Kidney epithelial cell (primary cell): ENCODE results near the gene MYOCOS. TPM values are rescaled to one million over a fixed set of nuclear protein-coding genes. Genes with fewer than 3 reads are reported as not detected.

Experiments used
- DNase-seq: peaks from one replicate; pipeline ENCODE4 v3.0.0-alpha.2; 2010; ENCODE audit warnings: low read depth
- H3K27me3 ChIP-seq: 2 replicates; pipeline ENCODE4 v1.6.0; 2011; ENCODE audit warnings: low read length; ENCODE audit not compliant: control insufficient read depth, insufficient read depth
- H3K36me3 ChIP-seq: 2 replicates; pipeline ENCODE4 v1.5.1; 2011; ENCODE audit warnings: low read length; ENCODE audit not compliant: control insufficient read depth, insufficient read depth
- H3K4me3 ChIP-seq: 2 replicates; pipeline ENCODE4 v1.5.1; 2011; ENCODE audit warnings: low read depth, mild to moderate bottlenecking, control low read depth, low read length
- CTCF ChIP-seq: IDR thresholded peaks from 2 replicates; pipeline ENCODE4 v1.5.1; 2011; ENCODE audit warnings: mild to moderate bottlenecking, moderate library complexity, low read length, control low read depth, inconsistent platforms; ENCODE audit not compliant: insufficient read depth, poor library complexity, severe bottlenecking
- total RNA-seq: library from RNA; depleted of rRNA; stranded (reverse); fragments of >200 nt; gene quantifications from 2 replicates; pipeline ENCODE4 v1.2.3, GENCODE V29; 2015

MYOCOS gene
- total RNA-seq, 1 donor from 2014 or later: not detected

DNA sequence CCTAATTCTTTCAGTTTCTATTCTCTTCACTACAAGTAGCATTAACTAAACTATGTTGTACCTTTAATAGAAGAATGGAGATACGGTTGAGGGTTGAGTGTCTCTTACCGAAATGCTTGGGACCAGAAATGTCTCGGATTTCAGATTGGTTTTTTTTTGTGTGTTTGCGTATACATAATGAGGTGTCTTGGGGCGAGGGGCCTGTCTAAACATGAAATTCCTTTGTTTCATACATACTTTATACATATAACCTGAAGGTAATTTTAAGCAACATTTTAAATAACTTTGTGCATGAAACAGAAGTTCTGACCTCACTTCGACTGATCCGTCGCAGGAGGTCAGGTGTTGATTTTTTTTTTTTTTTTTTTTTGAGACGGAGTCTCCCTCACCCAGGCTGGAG lies 36.3 kb upstream of the MYOCOS start:
- TF ChIP-seq CTCF: no peak
- DNase-seq: no peak
- H3K27me3 ChIP-seq: no peaks in the 10 kb centered on the region
- H3K4me3 ChIP-seq: no peak overlapping the region
- no peaks in the 10 kb centered on the region for H3K36me3 ChIP-seq

- Histone ChIP-seq H3K27me3 (no peaks in the 10 kb centered on the region), H3K4me3 (no peak overlapping the region), H3K36me3 (no peaks in the 10 kb centered on the region)
- TF ChIP-seq CTCF: no peak
- DNase-seq: no peak
These were observed 33.8 kb upstream of the MYOCOS start for GRCh38 chr1:171588230-171588629.

DNA sequence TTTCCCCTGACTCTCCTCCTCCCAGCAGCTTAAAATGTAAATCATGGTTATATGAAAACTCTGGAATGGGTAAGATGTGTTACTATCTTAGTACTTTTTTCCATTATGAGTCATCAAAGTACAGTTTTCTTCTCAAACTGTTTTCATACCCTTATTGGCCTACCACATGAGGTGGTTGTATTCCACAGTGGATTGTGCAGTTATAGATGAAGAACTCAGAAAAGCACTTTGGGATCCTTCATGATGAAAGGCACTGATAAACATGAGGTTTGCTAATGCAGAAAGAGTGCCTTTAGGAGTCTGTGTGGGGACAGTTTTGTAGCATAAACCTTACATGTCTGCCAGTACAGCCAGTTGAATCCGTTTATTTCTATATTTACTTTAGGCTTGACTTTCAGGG lies 32.0 kb upstream of the MYOCOS start:
- Histone ChIP-seq H3K4me3 (no peak overlapping the region), H3K27me3 (no peaks in the 10 kb centered on the region), H3K36me3 (no peaks in the 10 kb centered on the region)
- DNase-seq: no peak
- TF ChIP-seq CTCF: no peak

GRCh38 chr1:171595324-171595723 lies 26.7 kb upstream of the MYOCOS start:
- no peak for DNase-seq
- H3K4me3 ChIP-seq: no peak overlapping the region
- no peak for TF ChIP-seq CTCF
- H3K36me3 ChIP-seq: no peaks in the 10 kb centered on the region
- H3K27me3 ChIP-seq: no peaks in the 10 kb centered on the region

- H3K27me3 ChIP-seq: no peaks in the 10 kb centered on the region
- H3K4me3 ChIP-seq: no peak overlapping the region
- no peak for DNase-seq
- no peaks in the 10 kb centered on the region for H3K36me3 ChIP-seq
- no peak for TF ChIP-seq CTCF
These were observed 25.9 kb upstream of the MYOCOS start for GRCh38 chr1:171596119-171596518.

DNA sequence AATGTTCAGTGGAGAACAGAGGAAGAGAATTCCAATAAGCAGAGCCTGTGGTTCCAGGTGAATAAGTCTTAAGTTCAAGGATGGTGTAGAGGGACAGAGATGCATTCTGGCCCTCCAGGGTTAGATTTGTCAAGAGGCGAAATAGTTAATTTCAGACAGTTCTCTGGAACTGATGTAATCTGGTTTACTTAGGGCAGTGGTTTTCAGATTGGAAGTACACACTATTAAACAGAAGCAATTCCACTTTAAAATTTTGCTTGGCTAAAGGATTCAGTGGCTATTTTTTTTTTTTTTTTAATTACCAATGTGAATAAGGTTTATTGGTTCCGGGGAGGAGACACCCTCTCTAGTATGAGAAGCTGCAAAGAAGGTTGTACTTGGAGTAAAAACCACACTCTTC lies 25.3 kb upstream of the MYOCOS start:
- H3K4me3 ChIP-seq: no peak overlapping the region
- no peak for DNase-seq
- H3K36me3 ChIP-seq: no peaks in the 10 kb centered on the region
- no peak for TF ChIP-seq CTCF
- no peaks in the 10 kb centered on the region for H3K27me3 ChIP-seq
